Measurements from ENCODE around the gene PALS1.

Gene PALS1

GRCh38 chr14:67241411-67242167 lies at the start of gene PALS1:
PALS1 (plus strand) TSS chr14:67241435; CDS start chr14:67279171, 37,736 bp downstream.
- Histone ChIP-seq H3K36me3 (ENCODE audit: control insufficient read depth in 2 of 2, insufficient read depth in 1 of 2, low read length in 2 of 2) (no peaks in the 10 kb centered on the region), H3K4me3 (ENCODE audit: low read depth, low read length) (peak within 1 kb of the TSS; percentile 97), H3K9me3 (ENCODE audit: control insufficient read depth, insufficient read depth, low read depth, low read length) (no peaks in the 10 kb centered on the region), H3K27ac (ENCODE audit: extremely low read depth, low read depth, low read length) (peak within 1 kb of the TSS; percentile 100), H3K4me1 (ENCODE audit: control insufficient read depth, insufficient read depth, low read length) (no peaks in the 10 kb centered on the region; the same call in 1 of the 2 replicates)
- CTCF ChIA-PET, result interaction anchor here (0.6 to 1.5 kb wide), 2 partner anchors 20 to 471 kb away, joined by 3 read pairs; no protein-coding TSS in a partner anchor
- POLR2A ChIA-PET, result interaction anchor here (0.6 to 2.4 kb wide), 5 partner anchors 9 to 71 kb away, joined by 3 to 6 read pairs (median 3); partner anchors contain the start of gene GARIN2
- TF ChIP-seq ZNF76 (tag by site-specific recombination; IDR thresholded peaks at IDR 0.05; ENCODE audit: borderline replicate concordance, low read depth) (peak; percentile 40; the same call in 1 of the 2 replicates), ZFHX2 (tag by site-specific recombination; conservative IDR thresholded peaks at IDR 0.05) (peak; percentile 90), ZNF26 (tag by site-specific recombination; IDR thresholded peaks at IDR 0.05) (no peak), OSR2 (tag by site-specific recombination; IDR thresholded peaks at IDR 0.05) (no peak), ZNF555 (tag by site-specific recombination; conservative IDR thresholded peaks at IDR 0.05) (no peak), SETDB1 (IDR thresholded peaks at IDR 0.05; ENCODE audit: insufficient read length, low read length) (no peak), ZNF664 (tag by site-specific recombination; IDR thresholded peaks at IDR 0.05) (no peak), ZNF341 (tag by site-specific recombination; IDR thresholded peaks at IDR 0.05; ENCODE audit: low read depth) (peak; percentile 72), ZNF404 (tag by site-specific recombination; IDR thresholded peaks at IDR 0.05) (no peak), ZFP41 (tag by site-specific recombination; IDR thresholded peaks at IDR 0.05; ENCODE audit: borderline replicate concordance) (no peak), ZSCAN30 (tag by site-specific recombination; IDR thresholded peaks at IDR 0.05) (peak; percentile 77), ZNF362 (tag by site-specific recombination; IDR thresholded peaks at IDR 0.05) (no peak), ZNF223 (tag by site-specific recombination; IDR thresholded peaks at IDR 0.05) (no peak), HOXC10 (CRISPR knock-in tag; IDR thresholded peaks at IDR 0.05) (no peak), ZNF449 (tag by site-specific recombination; IDR thresholded peaks at IDR 0.05) (peak; percentile 97), ZNF169 (tag by site-specific recombination; IDR thresholded peaks at IDR 0.05) (no peak), ZNF423 (tag by site-specific recombination; IDR thresholded peaks at IDR 0.05) (peak; percentile 79), ZNF600 (tag by site-specific recombination; IDR thresholded peaks at IDR 0.05) (peak; percentile 53; the same call in 1 of the 2 replicates), PRDM4 (tag by site-specific recombination; IDR thresholded peaks at IDR 0.05) (peak; percentile 55; the same call in 1 of the 2 replicates), MYNN (tag by site-specific recombination; IDR thresholded peaks at IDR 0.05; ENCODE audit: borderline replicate concordance) (peak; percentile 69), ZBTB17 (tag by site-specific recombination; IDR thresholded peaks at IDR 0.05) (peak; percentile 80), ZNF335 (tag by site-specific recombination; conservative IDR thresholded peaks at IDR 0.05) (peak; percentile 60), ZNF248 (tag by site-specific recombination; IDR thresholded peaks at IDR 0.05) (no peak), BCL11A (tag by site-specific recombination; IDR thresholded peaks at IDR 0.05; ENCODE audit: low read depth) (peak; percentile 65; the same call in 1 of the 2 replicates), ZBTB20 (tag by site-specific recombination; IDR thresholded peaks at IDR 0.05) (peak; percentile 46; the same call in 1 of the 2 replicates), ZNF514 (tag by site-specific recombination; IDR thresholded peaks at IDR 0.05) (no peak), ZNF221 (tag by site-specific recombination; IDR thresholded peaks at IDR 0.05; ENCODE audit: borderline replicate concordance) (no peak), ZNF311 (tag by site-specific recombination; IDR thresholded peaks at IDR 0.05; ENCODE audit: borderline replicate concordance) (no peak), GLI4 (tag by site-specific recombination; IDR thresholded peaks at IDR 0.05) (no peak), ZNF510 (tag by site-specific recombination; IDR thresholded peaks at IDR 0.05; ENCODE audit: insufficient replicate concordance) (no peak)
- TF ChIP-seq, protein P1, sequence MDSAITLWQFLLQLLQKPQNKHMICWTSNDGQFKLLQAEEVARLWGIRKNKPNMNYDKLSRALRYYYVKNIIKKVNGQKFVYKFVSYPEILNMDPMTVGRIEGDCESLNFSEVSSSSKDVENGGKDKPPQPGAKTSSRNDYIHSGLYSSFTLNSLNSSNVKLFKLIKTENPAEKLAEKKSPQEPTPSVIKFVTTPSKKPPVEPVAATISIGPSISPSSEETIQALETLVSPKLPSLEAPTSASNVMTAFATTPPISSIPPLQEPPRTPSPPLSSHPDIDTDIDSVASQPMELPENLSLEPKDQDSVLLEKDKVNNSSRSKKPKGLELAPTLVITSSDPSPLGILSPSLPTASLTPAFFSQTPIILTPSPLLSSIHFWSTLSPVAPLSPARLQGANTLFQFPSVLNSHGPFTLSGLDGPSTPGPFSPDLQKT (IDR thresholded peaks at IDR 0.05; ENCODE audit: borderline replicate concordance, low read depth, low read length), result no peak
